ENCODE results near the gene SNX25. TPM values are rescaled to one million over a fixed set of nuclear protein-coding genes. Genes with fewer than 3 reads are reported as not detected.

The SNX25 gene
- total and polyA plus RNA-seq, 4 donors: 18.3 to 33.5 (median 24.8) TPM

DNA sequence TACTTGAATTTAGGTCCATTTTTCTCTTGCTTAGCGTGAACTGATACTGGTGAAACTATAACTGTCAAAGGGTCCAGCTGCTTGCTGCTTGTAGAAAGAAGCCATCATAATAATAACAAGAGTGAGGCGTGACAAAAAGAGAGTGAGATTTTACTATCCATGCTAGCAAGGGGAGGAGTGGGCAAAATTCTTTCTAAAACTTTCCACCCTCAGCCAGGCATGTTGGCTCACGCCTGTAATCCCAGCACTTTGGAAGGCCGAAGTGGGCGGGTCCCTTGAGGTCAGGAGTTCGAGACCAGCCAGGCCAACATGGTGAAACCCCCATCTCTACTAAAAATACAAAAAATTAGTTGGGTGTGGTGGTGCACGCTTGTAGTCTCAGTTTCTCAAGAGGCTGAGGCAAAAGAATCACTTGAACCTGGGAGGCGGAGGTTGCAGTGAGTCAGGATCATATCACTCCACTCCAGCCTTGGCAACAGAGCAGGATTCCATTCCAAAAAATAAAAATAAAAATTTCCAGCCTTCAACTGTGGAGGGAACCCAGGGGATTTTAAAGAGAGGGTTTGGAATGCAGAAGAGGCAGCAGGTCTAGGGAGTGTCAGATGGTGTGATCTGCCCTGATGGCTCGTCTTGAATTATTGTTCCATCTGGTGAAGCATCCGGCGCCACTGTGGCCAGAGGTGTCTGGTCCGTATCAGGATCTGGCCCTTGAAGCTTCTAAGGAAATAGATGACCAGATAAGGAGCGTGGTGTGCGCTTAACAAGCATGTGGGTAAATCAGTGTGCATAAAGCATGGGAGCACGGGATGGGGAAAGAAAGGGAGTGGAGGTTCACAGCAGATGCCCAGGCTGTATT, 134.6 kb downstream of the SNX25 start:
- DNase-seq (ENCODE audit: low read depth in 4 of 6, low spot score in 6 of 6): no peak
- no peak overlapping the region for H3K4me3 ChIP-seq (ENCODE audit: low read depth, low read length)
- no peaks in the 10 kb centered on the region for H3K9me3 ChIP-seq (ENCODE audit: control insufficient read depth, insufficient read depth, low read length)
- WGBS (ENCODE audit: insufficient coverage): 72% methylated on average over 7 of the region's 15 CpGs
- H3K27ac ChIP-seq (ENCODE audit: low read depth, low read length): no peak overlapping the region
- no peaks in the 10 kb centered on the region for H3K27me3 ChIP-seq (ENCODE audit: control insufficient read depth, insufficient read depth, low read length)
- peaks cover 15% of the 10 kb centered on the region for H3K36me3 ChIP-seq (ENCODE audit: control insufficient read depth, insufficient read depth, low read length)
- no peaks in the 10 kb centered on the region for H3K4me1 ChIP-seq (ENCODE audit: control insufficient read depth, insufficient read depth, low read length)

DNA sequence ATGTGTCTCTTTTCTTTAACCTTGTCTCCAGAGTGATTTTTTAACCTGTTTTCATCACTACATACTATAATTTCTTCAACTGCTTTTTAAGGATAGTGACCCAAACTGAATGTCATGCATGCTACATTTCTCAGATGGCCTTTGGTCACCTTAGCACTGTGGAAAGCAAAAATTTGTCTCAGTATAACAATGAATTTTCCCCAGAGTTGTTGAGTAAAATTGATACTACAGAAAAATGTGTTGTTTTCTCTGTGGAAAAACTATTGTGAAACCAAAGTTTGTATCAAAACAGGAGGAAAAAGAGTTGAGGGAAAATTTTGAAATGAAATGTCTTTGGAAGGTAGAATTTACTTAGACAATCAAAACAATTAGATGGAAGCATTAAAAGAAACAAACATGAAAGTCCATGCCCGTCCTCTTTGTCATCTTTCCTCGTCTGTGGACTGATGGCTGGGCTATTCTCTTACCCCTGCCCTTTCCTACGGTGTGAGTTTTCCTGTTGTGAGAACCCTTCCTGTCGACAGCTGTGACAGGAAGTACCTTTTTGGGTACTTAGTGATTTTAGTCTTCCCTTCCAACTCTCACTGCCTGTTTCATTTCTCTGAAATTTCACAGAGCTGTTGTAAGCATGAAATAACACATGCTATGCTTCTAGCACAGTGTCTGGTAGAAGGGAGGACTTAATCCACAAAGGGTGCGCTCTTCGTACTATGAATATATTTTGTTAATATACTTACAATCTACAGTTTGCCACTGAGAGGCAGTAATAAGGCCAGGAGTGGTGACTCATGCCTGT, 135.5 kb downstream of the SNX25 start:
- Histone ChIP-seq H3K4me3 (ENCODE audit: low read depth, low read length) (no peak overlapping the region), H3K27ac (ENCODE audit: low read depth, low read length) (no peak overlapping the region), H3K4me1 (ENCODE audit: control insufficient read depth, insufficient read depth, low read length) (no peaks in the 10 kb centered on the region), H3K36me3 (ENCODE audit: control insufficient read depth, insufficient read depth, low read length) (peaks cover 15% of the 10 kb centered on the region), H3K27me3 (ENCODE audit: control insufficient read depth, insufficient read depth, low read length) (no peaks in the 10 kb centered on the region), H3K9me3 (ENCODE audit: control insufficient read depth, insufficient read depth, low read length) (no peaks in the 10 kb centered on the region)
- DNase-seq (ENCODE audit: low read depth in 4 of 6, low spot score in 6 of 6): no peak
- 80% methylated on average over 2 of the region's 6 CpGs for WGBS (ENCODE audit: insufficient coverage)

DNA sequence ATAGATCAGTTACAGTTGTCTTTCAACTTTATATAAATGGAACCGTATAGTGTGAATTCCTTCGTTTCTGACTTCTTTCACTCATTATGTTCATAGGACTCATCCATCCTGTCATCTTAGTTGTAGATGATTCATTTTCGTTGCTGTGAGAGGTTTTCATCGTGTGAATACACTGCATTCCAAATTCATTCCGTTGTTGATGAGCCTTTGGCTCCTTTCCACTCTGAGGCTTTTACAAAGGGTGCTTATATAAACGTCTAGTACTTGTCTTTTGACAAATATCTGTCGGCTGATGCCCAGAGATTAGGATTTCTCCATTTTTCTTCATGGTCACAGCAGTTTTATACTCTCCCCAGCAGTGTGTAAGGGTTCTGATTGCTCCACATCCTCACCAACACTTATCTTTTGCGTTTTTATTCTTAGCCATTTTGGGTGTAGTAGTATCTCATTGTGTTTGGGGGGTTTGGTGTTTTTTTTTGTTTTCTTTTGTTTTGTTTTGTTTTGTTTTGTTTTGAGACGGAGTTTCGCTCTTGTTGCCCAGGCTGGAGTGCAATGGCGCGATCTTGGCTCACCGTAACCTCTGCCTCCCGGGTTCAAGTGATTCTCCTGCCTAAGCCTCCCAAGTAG, 137.7 kb downstream of the SNX25 start:
- H3K4me1 ChIP-seq (ENCODE audit: control insufficient read depth, insufficient read depth, low read length): no peaks in the 10 kb centered on the region
- H3K9me3 ChIP-seq (ENCODE audit: control insufficient read depth, insufficient read depth, low read length): no peaks in the 10 kb centered on the region
- DNase-seq (ENCODE audit: low read depth in 4 of 6, low spot score in 6 of 6): no peak
- no peak overlapping the region for H3K27ac ChIP-seq (ENCODE audit: low read depth, low read length)
- H3K27me3 ChIP-seq (ENCODE audit: control insufficient read depth, insufficient read depth, low read length): no peaks in the 10 kb centered on the region
- peaks cover 22% of the 10 kb centered on the region for H3K36me3 ChIP-seq (ENCODE audit: control insufficient read depth, insufficient read depth, low read length)
- 100% methylated on average over 3 of the region's 14 CpGs for WGBS (ENCODE audit: insufficient coverage)
- H3K4me3 ChIP-seq (ENCODE audit: low read depth, low read length): no peak overlapping the region

DNA sequence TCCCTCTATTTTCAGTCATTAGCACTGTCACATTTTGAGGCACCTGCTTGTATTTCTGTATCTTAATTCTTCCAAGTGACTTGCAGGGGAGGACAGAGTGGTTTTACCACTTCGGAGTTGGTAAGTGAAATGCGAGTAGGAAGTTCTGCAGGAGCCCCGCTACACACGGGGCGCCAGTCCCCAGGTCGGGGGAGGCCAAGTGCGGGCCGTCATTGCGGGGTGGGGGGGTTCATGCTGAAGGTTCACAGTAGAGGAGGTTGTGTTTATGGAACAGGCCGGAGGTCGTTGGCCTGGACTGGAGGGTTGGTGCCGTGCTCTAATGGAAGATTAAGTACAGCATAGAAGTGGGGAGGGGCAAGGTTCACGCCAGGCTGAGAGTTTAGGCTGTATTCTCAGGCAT, 142.3 kb downstream of the SNX25 start:
- H3K27me3 ChIP-seq (ENCODE audit: control insufficient read depth, insufficient read depth, low read length): no peaks in the 10 kb centered on the region
- no peak overlapping the region for H3K27ac ChIP-seq (ENCODE audit: low read depth, low read length)
- WGBS (ENCODE audit: insufficient coverage): 91% methylated on average over 12 of the region's 13 CpGs
- no peak overlapping the region for H3K4me3 ChIP-seq (ENCODE audit: low read depth, low read length)
- no peak for DNase-seq (ENCODE audit: low read depth in 4 of 6, low spot score in 6 of 6)
- no peaks in the 10 kb centered on the region for H3K9me3 ChIP-seq (ENCODE audit: control insufficient read depth, insufficient read depth, low read length)
- peaks cover 26% of the 10 kb centered on the region for H3K36me3 ChIP-seq (ENCODE audit: control insufficient read depth, insufficient read depth, low read length)
- H3K4me1 ChIP-seq (ENCODE audit: control insufficient read depth, insufficient read depth, low read length): no peaks in the 10 kb centered on the region

DNA sequence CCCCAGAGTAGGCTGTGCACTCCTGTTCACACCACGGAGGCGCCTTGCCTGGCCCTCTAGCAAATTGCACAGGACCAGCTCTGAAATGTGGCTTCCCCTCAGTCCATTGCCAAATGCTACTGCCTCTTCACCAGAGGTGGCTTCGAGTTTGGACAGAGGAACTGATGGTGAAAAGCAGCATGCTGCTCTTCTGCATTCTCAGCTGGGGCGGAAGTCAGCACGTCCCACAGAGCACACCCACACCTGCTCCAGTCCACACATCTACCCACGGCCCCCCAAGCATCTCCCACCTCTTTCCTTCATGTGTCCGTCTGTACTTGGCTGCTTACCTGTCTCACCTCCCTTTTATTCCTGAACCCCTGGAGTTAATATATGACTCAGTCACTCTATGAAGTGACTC, 142.8 kb downstream of the SNX25 start:
- H3K4me1 ChIP-seq (ENCODE audit: control insufficient read depth, insufficient read depth, low read length): no peaks in the 10 kb centered on the region
- H3K9me3 ChIP-seq (ENCODE audit: control insufficient read depth, insufficient read depth, low read length): no peaks in the 10 kb centered on the region
- no peaks in the 10 kb centered on the region for H3K27me3 ChIP-seq (ENCODE audit: control insufficient read depth, insufficient read depth, low read length)
- H3K36me3 ChIP-seq (ENCODE audit: control insufficient read depth, insufficient read depth, low read length): peaks cover 26% of the 10 kb centered on the region
- 95% methylated on average over 6 of the region's 7 CpGs for WGBS (ENCODE audit: insufficient coverage)
- no peak overlapping the region for H3K27ac ChIP-seq (ENCODE audit: low read depth, low read length)
- DNase-seq (ENCODE audit: low read depth in 4 of 6, low spot score in 6 of 6): no peak
- H3K4me3 ChIP-seq (ENCODE audit: low read depth, low read length): no peak overlapping the region

DNA sequence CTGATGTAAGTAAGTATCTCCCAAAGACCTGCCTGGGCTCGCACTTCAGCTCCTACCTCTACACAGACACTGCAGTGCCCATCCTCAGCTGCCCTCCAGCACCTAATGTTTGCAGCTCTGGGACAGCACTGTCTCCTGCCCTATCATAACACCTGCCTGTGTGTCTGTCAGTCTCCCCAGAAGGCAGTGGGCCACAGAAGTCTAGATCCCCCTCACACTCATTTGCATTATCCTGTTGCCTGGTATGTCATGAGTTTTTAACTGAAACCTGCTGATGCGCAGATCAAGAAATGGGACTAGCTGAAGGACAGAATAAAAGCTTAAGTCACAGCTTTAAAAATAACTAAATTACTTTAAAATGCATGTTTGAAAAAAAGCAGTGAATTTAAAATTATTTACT, 143.3 kb downstream of the SNX25 start:
- H3K4me1 ChIP-seq (ENCODE audit: control insufficient read depth, insufficient read depth, low read length): no peaks in the 10 kb centered on the region
- H3K36me3 ChIP-seq (ENCODE audit: control insufficient read depth, insufficient read depth, low read length): peaks cover 21% of the 10 kb centered on the region
- DNase-seq (ENCODE audit: low read depth in 4 of 6, low spot score in 6 of 6): no peak
- WGBS (ENCODE audit: insufficient coverage): 75% methylated on average over 1 of the region's 2 CpGs
- no peaks in the 10 kb centered on the region for H3K27me3 ChIP-seq (ENCODE audit: control insufficient read depth, insufficient read depth, low read length)
- H3K27ac ChIP-seq (ENCODE audit: low read depth, low read length): no peak overlapping the region
- H3K9me3 ChIP-seq (ENCODE audit: control insufficient read depth, insufficient read depth, low read length): no peaks in the 10 kb centered on the region
- H3K4me3 ChIP-seq (ENCODE audit: low read depth, low read length): no peak overlapping the region

DNA sequence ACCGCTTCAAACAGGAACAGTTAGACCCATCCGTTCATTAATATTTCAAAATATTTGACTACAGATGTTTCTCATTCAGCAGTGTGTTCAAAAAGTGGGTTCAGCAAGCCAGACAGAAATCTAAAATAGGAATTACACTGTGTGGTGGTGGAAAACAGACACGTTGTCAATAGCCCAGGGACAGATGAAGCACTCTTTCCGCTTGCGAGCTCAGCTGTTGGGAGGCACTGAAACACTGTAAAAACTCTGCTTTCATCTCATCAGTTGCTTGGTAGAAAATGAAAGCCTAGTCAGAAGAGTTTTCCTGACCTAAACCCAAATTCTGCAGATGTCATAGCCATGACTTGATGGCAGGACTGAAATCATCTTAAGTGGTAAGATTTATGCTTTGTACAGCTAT, 147.8 kb downstream of the SNX25 start:
- no peaks in the 10 kb centered on the region for H3K27me3 ChIP-seq (ENCODE audit: control insufficient read depth, insufficient read depth, low read length)
- WGBS (ENCODE audit: insufficient coverage): 83% methylated on average over 3 of the region's 5 CpGs
- H3K36me3 ChIP-seq (ENCODE audit: control insufficient read depth, insufficient read depth, low read length): peaks cover 11% of the 10 kb centered on the region
- no peak overlapping the region for H3K27ac ChIP-seq (ENCODE audit: low read depth, low read length)
- no peaks in the 10 kb centered on the region for H3K4me1 ChIP-seq (ENCODE audit: control insufficient read depth, insufficient read depth, low read length)
- H3K9me3 ChIP-seq (ENCODE audit: control insufficient read depth, insufficient read depth, low read length): no peaks in the 10 kb centered on the region
- H3K4me3 ChIP-seq (ENCODE audit: low read depth, low read length): no peak overlapping the region
- peak in 2 of 6 donors; percentile 2 to 62 for DNase-seq (ENCODE audit: low read depth in 4 of 6, low spot score in 6 of 6)

DNA sequence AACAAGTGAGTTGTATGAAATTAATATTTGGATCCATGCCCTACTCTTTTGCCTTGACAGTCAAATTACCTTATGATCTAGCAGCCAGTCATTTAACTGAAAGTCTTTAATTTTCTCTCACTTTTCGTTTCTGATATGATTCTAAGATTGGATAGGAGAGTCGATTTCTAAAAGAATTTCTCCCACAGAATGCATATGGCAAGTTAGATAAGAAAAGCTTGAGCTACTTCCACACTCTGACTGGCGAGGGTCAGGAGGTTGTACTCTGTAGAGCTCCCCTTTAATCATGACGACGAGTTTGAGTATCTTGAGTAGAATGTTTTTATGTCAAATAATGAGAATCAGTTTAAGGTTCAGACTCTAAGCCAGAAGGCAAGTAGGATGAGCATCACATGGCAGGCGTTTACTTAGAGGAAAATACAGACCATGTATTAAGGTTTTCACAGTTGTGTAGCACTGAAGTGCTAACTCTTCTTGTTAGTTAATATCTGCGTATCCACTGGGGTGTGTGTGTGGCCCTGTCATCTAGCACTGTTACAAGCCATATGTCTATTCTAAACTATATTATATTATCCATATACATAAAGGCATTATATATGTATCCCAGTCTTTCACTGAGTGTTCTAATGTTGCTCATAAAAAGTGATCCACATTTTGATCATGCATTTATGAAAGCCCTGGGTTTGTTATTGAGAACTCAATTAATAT, 148.5 kb downstream of the SNX25 start:
- Histone ChIP-seq H3K27ac (ENCODE audit: low read depth, low read length) (no peak overlapping the region), H3K4me3 (ENCODE audit: low read depth, low read length) (no peak overlapping the region), H3K27me3 (ENCODE audit: control insufficient read depth, insufficient read depth, low read length) (no peaks in the 10 kb centered on the region), H3K9me3 (ENCODE audit: control insufficient read depth, insufficient read depth, low read length) (no peaks in the 10 kb centered on the region), H3K36me3 (ENCODE audit: control insufficient read depth, insufficient read depth, low read length) (peaks cover 9% of the 10 kb centered on the region), H3K4me1 (ENCODE audit: control insufficient read depth, insufficient read depth, low read length) (no peaks in the 10 kb centered on the region)
- WGBS (ENCODE audit: insufficient coverage): 93% methylated on average over 4 of the region's 7 CpGs
- no peak for DNase-seq (ENCODE audit: low read depth in 4 of 6, low spot score in 6 of 6)

DNA sequence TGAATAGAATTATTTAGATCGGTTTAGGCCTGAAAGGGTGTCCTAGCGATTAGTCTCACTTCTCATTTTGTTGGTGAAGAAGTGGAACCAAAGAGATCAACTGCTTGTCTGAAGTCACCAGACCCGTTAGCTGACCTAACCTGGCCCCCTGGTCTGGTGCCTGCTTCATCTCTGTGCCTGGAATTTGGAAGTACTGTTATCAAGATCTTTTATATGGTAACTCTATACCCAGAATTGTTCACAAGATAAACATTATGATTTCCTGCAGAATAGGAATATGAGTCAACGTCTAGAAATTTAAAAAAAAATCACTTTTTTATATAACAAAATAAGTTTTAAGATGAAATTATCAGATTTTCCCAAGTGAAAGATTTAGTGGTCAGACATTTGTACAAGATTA, 149.1 kb downstream of the SNX25 start:
- DNase-seq (ENCODE audit: low read depth in 4 of 6, low spot score in 6 of 6): no peak
- Histone ChIP-seq H3K4me1 (ENCODE audit: control insufficient read depth, insufficient read depth, low read length) (no peaks in the 10 kb centered on the region), H3K9me3 (ENCODE audit: control insufficient read depth, insufficient read depth, low read length) (no peaks in the 10 kb centered on the region), H3K27ac (ENCODE audit: low read depth, low read length) (no peak overlapping the region), H3K4me3 (ENCODE audit: low read depth, low read length) (no peak overlapping the region), H3K36me3 (ENCODE audit: control insufficient read depth, insufficient read depth, low read length) (peaks cover 10% of the 10 kb centered on the region), H3K27me3 (ENCODE audit: control insufficient read depth, insufficient read depth, low read length) (no peaks in the 10 kb centered on the region)
- 100% methylated on average over 2 of the region's 4 CpGs for WGBS (ENCODE audit: insufficient coverage)
